VCaP (cell line): Measurements from ENCODE around the gene CYP26B1.

Experiments
- H3K27ac ChIP-seq: fragments of 450-650 bp; 2 replicates; pipeline ENCODE4 v1.5.1; 2017
- CTCF ChIP-seq: fragments of 450-650 bp; conservative IDR thresholded peaks from 2 replicates; pipeline ENCODE4 v1.5.1; 2017; ENCODE audit warnings: mild to moderate bottlenecking, moderate library complexity

CYP26B1 gene

DNA sequence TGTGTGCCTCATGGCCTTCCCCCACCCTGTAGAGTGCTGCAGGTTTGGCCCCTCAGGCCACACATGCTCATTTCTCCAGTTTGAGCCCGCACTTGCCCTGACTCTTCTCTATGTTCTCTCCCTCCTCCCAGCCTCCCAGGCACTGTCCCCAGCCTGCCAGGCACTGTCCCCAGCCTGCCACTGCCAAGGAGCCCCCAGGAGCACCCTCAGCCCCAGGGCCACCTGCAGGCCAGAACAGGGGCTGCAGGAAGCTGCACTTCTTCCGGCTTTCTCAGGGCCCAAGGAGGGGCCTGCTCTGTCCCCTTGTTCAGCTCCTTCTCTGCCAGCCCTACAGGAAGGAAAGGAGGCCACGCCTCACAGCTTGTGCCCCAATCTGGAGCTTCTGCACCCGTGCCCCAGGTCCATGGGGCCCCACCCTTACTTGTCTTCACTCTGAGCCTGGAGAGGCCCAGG lies 31.6 kb downstream of the CYP26B1 start:
- no peak; the same call in 1 of the 2 replicates for TF ChIP-seq CTCF
- no peak overlapping the region for H3K27ac ChIP-seq

GRCh38 chr2:72115110-72116080 lies 32.3 kb downstream of the CYP26B1 start:
- TF ChIP-seq CTCF = no peak
- no peak overlapping the region for H3K27ac ChIP-seq

DNA sequence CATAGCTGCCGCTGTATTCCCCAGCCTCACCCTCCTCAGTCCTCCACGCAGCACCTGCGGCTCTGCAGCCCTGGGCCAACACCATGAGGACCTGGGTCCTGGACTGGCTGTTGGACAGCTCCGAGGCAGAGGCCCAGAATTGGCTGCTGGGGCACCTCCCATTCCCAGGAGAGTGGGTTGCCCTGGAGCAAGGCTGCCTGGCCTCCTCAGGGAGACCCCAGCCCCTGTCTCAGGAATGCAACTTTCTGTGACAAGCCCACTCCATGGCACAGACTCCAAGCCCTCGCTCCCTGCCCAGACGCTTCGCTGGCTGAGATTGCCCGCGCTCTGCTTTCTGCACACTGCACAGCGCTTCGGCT lies 33.0 kb downstream of the CYP26B1 start:
- no peak overlapping the region for H3K27ac ChIP-seq
- TF ChIP-seq CTCF = no peak

DNA sequence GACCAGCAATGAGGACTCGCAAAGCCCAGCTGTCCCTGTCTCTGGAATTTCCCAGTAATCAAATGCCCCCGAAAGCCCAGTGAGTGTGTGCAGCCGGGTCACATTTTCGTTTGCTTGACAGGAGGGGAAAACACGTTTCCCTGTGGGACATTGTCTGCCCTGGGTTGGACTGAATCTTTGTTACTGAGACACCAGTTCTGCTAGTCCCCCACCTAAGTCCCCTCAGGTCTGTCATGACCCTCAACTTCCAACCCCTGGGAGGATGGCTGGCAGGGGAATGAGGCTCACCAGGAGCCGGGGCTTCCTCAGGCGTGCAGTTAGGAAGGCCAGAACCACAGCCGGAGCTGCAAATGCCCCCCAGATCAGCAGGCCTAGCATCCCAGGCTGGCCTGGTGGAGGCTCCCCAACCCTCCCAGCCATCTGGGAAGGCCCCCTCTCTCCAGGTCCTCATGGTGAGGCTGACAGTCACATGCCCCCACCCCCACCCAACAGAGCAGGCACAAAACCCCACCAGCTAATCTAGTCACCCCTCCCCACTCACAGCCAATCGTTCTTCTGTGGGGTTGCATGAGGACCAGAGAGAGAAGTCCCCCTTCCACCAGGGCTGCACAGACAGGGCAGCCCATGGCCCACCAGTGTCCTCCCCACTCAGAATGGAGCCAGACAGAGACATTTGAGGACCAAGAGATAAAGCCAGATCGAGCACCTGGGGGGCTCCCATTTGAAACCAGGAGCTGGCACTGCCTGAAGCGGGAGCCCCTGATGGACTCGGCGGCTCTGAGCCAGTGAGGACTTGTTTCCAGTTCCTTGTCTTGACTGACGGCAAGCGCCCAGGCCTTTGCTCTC lies 33.6 kb downstream of the CYP26B1 start:
- H3K27ac ChIP-seq = no peak overlapping the region
- no peak for TF ChIP-seq CTCF

DNA sequence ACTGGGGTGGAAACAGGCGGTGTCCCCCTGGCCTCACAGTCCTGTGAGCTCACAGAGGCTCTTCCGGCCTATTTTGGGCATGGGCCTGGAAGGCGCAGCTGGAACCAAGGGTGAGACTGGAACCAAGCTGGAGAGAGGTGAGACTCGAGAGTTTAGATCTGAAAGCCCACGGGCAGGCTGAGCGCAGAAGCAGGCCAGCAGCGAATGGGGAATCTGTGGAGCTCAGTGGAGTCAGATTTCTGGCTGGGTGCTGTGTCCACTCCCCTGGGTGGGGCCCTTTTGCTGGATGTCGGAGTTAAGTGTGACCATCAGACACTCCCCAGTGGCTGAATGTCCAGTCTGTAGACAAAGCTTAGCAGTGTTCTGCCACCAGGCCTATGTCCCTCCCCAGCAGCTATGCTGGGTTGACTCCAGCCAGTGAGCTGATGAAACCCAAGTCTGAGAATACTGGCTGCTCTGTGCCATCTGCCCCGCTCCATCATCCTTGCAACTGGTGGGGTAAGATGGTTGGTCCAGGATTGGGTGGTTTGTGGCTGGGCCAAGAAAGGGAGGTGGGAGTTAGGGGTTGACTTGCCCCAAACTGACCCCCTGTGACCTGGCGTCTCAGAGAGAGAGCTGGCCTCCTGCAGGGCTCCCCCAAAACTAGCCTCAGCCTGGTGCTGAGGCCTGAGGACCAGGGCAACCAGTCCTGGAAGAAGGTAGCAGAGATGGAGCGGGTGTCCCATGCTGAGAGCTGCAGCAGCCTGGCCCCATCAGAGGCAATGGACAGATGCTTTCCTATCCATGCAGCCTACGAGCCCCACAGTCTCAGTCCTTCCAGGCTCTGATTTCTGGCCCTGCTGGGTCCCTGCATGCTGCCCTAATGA lies 34.4 kb downstream of the CYP26B1 start:
- H3K27ac ChIP-seq = no peak overlapping the region
- no peak for TF ChIP-seq CTCF

DNA sequence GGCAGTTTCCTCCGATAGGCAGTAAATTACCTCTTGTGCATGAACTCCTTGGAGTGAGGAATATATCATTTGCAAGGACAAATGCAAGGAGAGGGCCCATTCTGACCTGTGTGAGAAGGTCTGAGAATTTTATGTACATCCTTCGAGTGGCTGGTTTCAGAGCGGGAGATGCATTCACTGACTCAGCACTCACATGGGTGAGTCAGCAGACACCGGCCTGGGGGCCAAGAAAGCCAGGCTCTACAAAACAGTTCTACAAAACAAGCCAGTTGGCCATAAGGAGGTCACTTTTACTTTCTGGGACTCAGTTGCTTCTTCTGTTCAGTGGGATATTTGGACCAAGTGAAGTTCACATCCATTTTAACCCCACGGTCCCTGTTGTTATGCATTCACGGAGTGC lies 35.3 kb downstream of the CYP26B1 start:
- no peak for TF ChIP-seq CTCF
- no peak overlapping the region for H3K27ac ChIP-seq
